ENCODE data around the gene GPBP1.
"Not testable (repeated sequence)": the region's sequence is repeated elsewhere in the genome, so short reads cannot be mapped to it uniquely, and the experiment has no call there.

The GPBP1 gene

GRCh38 chr5:57191986-57192385 lies 18.1 kb downstream of the GPBP1 start:
- Histone ChIP-seq H3K4me1 (no peaks in the 10 kb centered on the region), H3K4me3 (ENCODE audit: low read depth, low read length) (no peak overlapping the region), H3K9me3 (no peaks in the 10 kb centered on the region), H3K27me3 (no peaks in the 10 kb centered on the region), H3K36me3 (peaks cover 20% of the 10 kb centered on the region)
- no peak for DNase-seq
- TF ChIP-seq CTCF (IDR thresholded peaks at IDR 0.05; ENCODE audit: low read depth, low read length), result no peak

- not testable (repeated sequence) for H3K27me3 ChIP-seq; H3K4me1 ChIP-seq; H3K9me3 ChIP-seq; DNase-seq; H3K4me3 ChIP-seq (ENCODE audit: low read depth, low read length)
- peaks cover 20% of the 10 kb centered on the region for H3K36me3 ChIP-seq
Measured at GRCh38 chr5:57192832-57193231, 19.0 kb downstream of the GPBP1 start.

GRCh38 chr5:57193757-57194413 lies 20.0 kb downstream of the GPBP1 start:
- Histone ChIP-seq H3K9me3 (no peaks in the 10 kb centered on the region), H3K36me3 (peaks cover 20% of the 10 kb centered on the region), H3K4me3 (ENCODE audit: low read depth, low read length) (no peak overlapping the region), H3K27me3 (no peaks in the 10 kb centered on the region), H3K4me1 (no peaks in the 10 kb centered on the region)
- no peak for TF ChIP-seq CTCF (IDR thresholded peaks at IDR 0.05; ENCODE audit: low read depth, low read length)
- DNase-seq, result no peak

GRCh38 chr5:57194653-57195052 lies 20.8 kb downstream of the GPBP1 start:
- Histone ChIP-seq H3K9me3 (no peaks in the 10 kb centered on the region), H3K4me1 (no peaks in the 10 kb centered on the region), H3K36me3 (peaks cover 20% of the 10 kb centered on the region), H3K4me3 (ENCODE audit: low read depth, low read length) (no peak overlapping the region), H3K27me3 (no peaks in the 10 kb centered on the region)
- DNase-seq, result no peak
- no peak for TF ChIP-seq CTCF (IDR thresholded peaks at IDR 0.05; ENCODE audit: low read depth, low read length)

GRCh38 chr5:57195060-57195459 lies 21.2 kb downstream of the GPBP1 start:
- TF ChIP-seq CTCF (IDR thresholded peaks at IDR 0.05; ENCODE audit: low read depth, low read length), result no peak
- peaks cover 20% of the 10 kb centered on the region for H3K36me3 ChIP-seq
- no peak overlapping the region for H3K4me3 ChIP-seq (ENCODE audit: low read depth, low read length)
- H3K9me3 ChIP-seq, result no peaks in the 10 kb centered on the region
- DNase-seq, result no peak
- H3K4me1 ChIP-seq, result no peaks in the 10 kb centered on the region
- no peaks in the 10 kb centered on the region for H3K27me3 ChIP-seq

- H3K36me3 ChIP-seq, result peaks cover 5% of the 10 kb centered on the region
- H3K9me3 ChIP-seq, result no peaks in the 10 kb centered on the region
- TF ChIP-seq CTCF (IDR thresholded peaks at IDR 0.05; ENCODE audit: low read depth, low read length), result no peak
- H3K27me3 ChIP-seq, result no peaks in the 10 kb centered on the region
- H3K4me3 ChIP-seq (ENCODE audit: low read depth, low read length), result no peak overlapping the region
- H3K4me1 ChIP-seq, result no peaks in the 10 kb centered on the region; the same call in 1 of the 2 replicates
- DNase-seq, result no peak
Measured at GRCh38 chr5:57199866-57200265, 26.0 kb downstream of the GPBP1 start.
